ENCODE results near the gene HIPK3.

DNA sequence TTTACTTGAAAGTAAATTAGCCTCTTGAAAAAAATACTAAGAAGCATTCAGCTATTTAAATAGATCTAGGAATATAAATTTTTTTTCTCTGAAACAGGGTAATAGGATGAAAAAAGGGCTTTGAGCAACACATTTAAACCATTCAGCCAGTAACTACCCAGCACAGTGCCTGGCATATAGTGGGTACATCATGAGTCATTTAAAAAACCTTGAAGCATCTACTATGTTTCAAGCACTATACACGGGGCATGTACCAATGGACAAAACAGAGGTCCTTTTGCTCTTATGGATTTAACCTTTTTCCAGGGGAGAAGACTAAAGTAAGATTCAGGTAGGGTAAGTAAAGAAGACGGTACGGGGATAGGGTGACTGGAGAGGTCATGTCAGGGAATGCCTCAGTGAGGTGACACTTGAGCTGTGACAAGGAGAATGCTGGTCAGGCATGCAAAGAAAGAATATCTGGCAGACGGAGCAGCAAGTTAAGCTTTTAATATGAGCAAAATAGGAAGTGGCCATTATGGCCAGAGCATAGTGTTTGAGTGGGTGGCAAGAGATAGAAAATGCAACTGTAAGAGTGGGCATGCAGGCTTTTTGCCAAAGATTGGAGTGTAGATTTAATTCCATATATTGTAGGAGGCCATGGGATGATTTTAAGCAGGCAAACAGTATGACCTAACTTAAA lies 101.1 kb downstream of the HIPK3 start:
- no peak for TF ChIP-seq EZH2 (IDR thresholded peaks at IDR 0.05; ENCODE audit: borderline replicate concordance, low read depth, low read length, severe bottlenecking)
- TF ChIP-seq POLR2A (IDR thresholded peaks at IDR 0.05; ENCODE audit: low read depth, low read length): no peak
- TF ChIP-seq, protein P1, sequence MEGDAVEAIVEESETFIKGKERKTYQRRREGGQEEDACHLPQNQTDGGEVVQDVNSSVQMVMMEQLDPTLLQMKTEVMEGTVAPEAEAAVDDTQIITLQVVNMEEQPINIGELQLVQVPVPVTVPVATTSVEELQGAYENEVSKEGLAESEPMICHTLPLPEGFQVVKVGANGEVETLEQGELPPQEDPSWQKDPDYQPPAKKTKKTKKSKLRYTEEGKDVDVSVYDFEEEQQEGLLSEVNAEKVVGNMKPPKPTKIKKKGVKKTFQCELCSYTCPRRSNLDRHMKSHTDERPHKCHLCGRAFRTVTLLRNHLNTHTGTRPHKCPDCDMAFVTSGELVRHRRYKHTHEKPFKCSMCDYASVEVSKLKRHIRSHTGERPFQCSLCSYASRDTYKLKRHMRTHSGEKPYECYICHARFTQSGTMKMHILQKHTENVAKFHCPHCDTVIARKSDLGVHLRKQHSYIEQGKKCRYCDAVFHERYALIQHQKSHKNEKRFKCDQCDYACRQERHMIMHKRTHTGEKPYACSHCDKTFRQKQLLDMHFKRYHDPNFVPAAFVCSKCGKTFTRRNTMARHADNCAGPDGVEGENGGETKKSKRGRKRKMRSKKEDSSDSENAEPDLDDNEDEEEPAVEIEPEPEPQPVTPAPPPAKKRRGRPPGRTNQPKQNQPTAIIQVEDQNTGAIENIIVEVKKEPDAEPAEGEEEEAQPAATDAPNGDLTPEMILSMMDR (IDR thresholded peaks at IDR 0.05; ENCODE audit: extremely low read depth in 1 of 2, insufficient read depth in 1 of 2, low read depth in 1 of 2, low read length in 2 of 2): no peak
- TF ChIP-seq, protein P2, sequence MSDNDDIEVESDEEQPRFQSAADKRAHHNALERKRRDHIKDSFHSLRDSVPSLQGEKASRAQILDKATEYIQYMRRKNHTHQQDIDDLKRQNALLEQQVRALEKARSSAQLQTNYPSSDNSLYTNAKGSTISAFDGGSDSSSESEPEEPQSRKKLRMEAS (IDR thresholded peaks at IDR 0.05; ENCODE audit: insufficient read depth, insufficient read length): no peak
